Keratinocyte (primary cell): Measurements from ENCODE around the gene SMIM45.

ENCODE experiments used
- DNase-seq: peaks from one replicate; pipeline ENCODE4 v3.0.0-alpha.2; 2011; ENCODE audit warnings: low read depth, missing footprints, low spot score
- FAIRE-seq: peaks from 2 replicates; lab custom pipeline; 2011; peaks lifted over from hg19 to GRCh38; lab: Jason Lieb, UNC
- H2AFZ ChIP-seq: 2 replicates; pipeline ENCODE4 v1.6.0; 2012; ENCODE audit warnings: low read length, control low read depth, inconsistent platforms; ENCODE audit not compliant: control insufficient read depth
- H3K27ac ChIP-seq: 2 replicates; pipeline ENCODE4 v1.5.1; 2011; ENCODE audit warnings: low read length; ENCODE audit not compliant: control insufficient read depth, insufficient read depth
- H3K27me3 ChIP-seq: 3 replicates; pipeline ENCODE4 v1.6.0; 2011; ENCODE audit warnings: low read length; ENCODE audit not compliant: control insufficient read depth, insufficient read depth; ENCODE audit errors: extremely low read depth
- H3K36me3 ChIP-seq, 2 experiments: 2 replicates in 1 of 2; 3 replicates in 1 of 2; pipeline ENCODE4 v1.5.1; 2011; ENCODE audit warnings: low read length in 2 of 2, mild to moderate bottlenecking in 1 of 2; ENCODE audit not compliant: control insufficient read depth in 2 of 2, insufficient read depth in 2 of 2; ENCODE audit errors: extremely low read depth in 1 of 2
- H3K4me1 ChIP-seq: 3 replicates; pipeline ENCODE4 v1.5.1; 2011; ENCODE audit warnings: low read length; ENCODE audit not compliant: control insufficient read depth, insufficient read depth; ENCODE audit errors: extremely low read depth
- H3K4me2 ChIP-seq: 3 replicates; pipeline ENCODE4 v1.6.0; 2011; ENCODE audit warnings: low read depth, low read length; ENCODE audit not compliant: control insufficient read depth, insufficient read depth; ENCODE audit errors: extremely low read depth
- H3K4me3 ChIP-seq, 3 experiments: fragments of 200-600 bp in 1 of 3; sonication (generic) in 1 of 3; 2 replicates in 2 of 3; 3 replicates in 1 of 3; pipeline ENCODE4 v1.5.1; 2011 to 2016; ENCODE audit warnings: low read length in 3 of 3, mild to moderate bottlenecking in 3 of 3, control low read depth in 2 of 3, inconsistent platforms in 1 of 3, low read depth in 1 of 3, mixed read lengths in 1 of 3, mixed run types in 1 of 3, moderate library complexity in 1 of 3; ENCODE audit not compliant: control insufficient read depth in 2 of 3, insufficient read depth in 2 of 3; ENCODE audit errors: extremely low read depth in 1 of 3
- H3K79me2 ChIP-seq: 2 replicates; pipeline ENCODE4 v1.6.0; 2012; ENCODE audit warnings: low read length; ENCODE audit not compliant: control insufficient read depth, insufficient read depth
- H3K9ac ChIP-seq: 3 replicates; pipeline ENCODE4 v1.6.0; 2011; ENCODE audit warnings: low read length; ENCODE audit not compliant: control insufficient read depth, insufficient read depth; ENCODE audit errors: extremely low read depth
- H3K9me1 ChIP-seq: 3 replicates; pipeline ENCODE4 v1.6.0; 2011; ENCODE audit warnings: low read length; ENCODE audit not compliant: control insufficient read depth, insufficient read depth; ENCODE audit errors: extremely low read depth
- H3K9me3 ChIP-seq: 2 replicates; pipeline ENCODE4 v1.5.1; 2012; ENCODE audit warnings: low read depth, low read length; ENCODE audit not compliant: control insufficient read depth
- H4K20me1 ChIP-seq: 3 replicates; pipeline ENCODE4 v1.6.0; 2011; ENCODE audit warnings: low read length; ENCODE audit not compliant: control insufficient read depth, insufficient read depth; ENCODE audit errors: extremely low read depth
- CTCF ChIP-seq, 3 experiments: IDR thresholded peaks in 1 of 3; conservative IDR thresholded peaks in 1 of 3; optimal IDR thresholded peaks in 1 of 3; 2 replicates in 2 of 3; 3 replicates in 1 of 3; pipeline versions ENCODE3 to v1.5.1; 2011; ENCODE audit warnings: low read length in 3 of 3, mild to moderate bottlenecking in 3 of 3, moderate library complexity in 2 of 3, control low read depth in 1 of 3, inconsistent platforms in 1 of 3; ENCODE audit not compliant: insufficient read depth in 2 of 3; ENCODE audit errors: extremely low read depth in 1 of 3
- EZH2 ChIP-seq: IDR thresholded peaks from one replicate; pipeline ENCODE4 v1.6.1; 2012; ENCODE audit warnings: inconsistent platforms, mild to moderate bottlenecking, low read length, moderate library complexity
- dilution Hi-C: fragments of 300-500 bp; cut with MboI; formaldehyde crosslinking; loops from one replicate; pipeline ENCODE4 v1.7.0; 2020; ENCODE audit warnings: low sequenced_read_pairs; ENCODE audit not compliant: extremely low pct_ligation_motif_present

SMIM45 gene

DNA sequence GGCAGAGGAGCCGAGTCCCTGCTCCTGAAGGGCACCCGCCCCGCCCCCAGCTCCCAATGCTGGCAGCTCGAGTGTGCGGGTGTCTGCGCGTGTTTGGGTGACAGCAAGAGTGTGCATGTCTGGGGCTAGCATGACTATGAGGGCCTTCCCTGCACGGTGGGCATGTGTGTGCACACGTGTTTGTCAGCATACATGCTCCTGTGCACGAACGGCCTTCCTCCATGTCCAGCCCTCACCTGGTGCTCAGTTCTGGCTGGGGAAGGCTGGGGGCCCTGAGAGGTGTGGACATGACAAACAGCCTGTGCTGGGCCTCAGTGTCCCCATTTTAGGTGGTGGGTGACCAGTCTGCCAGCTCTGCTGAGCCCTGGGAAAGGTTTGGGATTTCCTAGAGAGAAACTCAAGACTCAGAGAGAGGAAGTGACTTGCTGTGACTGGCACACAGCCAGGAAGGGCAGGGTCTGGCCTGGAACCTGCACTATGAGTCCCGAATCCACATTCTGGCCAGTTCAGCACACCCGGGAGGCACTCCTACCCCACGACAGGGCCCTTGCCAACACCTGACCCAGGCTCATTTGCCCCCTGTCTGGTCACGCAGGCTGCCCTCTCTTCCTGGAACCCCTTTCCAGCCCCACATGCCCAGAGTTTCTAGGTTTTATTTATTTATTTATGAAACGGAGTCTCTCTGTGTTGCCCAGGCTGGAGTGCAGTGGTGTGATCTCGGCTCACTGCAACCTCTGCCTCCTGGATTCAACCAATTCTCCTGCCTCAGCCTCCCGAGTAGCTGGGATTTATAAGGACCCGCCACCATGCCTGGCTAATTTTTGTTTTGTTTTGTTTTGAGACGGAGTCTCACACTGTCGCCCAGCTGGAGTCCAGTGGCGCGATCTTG lies 33.8 kb upstream of the SMIM45 start:
- peaks cover 51% of the 10 kb centered on the region for H3K27me3 ChIP-seq
- FAIRE-seq: peak; percentile 57
- TF ChIP-seq EZH2 (no peak), CTCF (optimal IDR thresholded peaks at IDR 0.05 in 1 of 3, IDR thresholded peaks at IDR 0.05 in 1 of 3, conservative IDR thresholded peaks at IDR 0.05 in 1 of 3; ENCODE audit: extremely low read depth in 1 of 3, insufficient read depth in 2 of 3, low read length in 3 of 3) (no peak)
- dilution Hi-C loops: no loop called here
- no peaks in the 10 kb centered on the region for H3K79me2 ChIP-seq
- no peak overlapping the region for H2AFZ ChIP-seq
- peaks cover 5% of the 10 kb centered on the region for H4K20me1 ChIP-seq
- H3K4me3 ChIP-seq: no peak overlapping the region
- H3K4me1 ChIP-seq: peaks cover 15% of the 10 kb centered on the region
- DNase-seq: no peak
- no peaks in the 10 kb centered on the region for H3K9me1 ChIP-seq
- peak overlapping the region; percentile 18 for H3K9ac ChIP-seq
- no peaks in the 10 kb centered on the region for H3K9me3 ChIP-seq
- no peaks in the 10 kb centered on the region for H3K36me3 ChIP-seq
- H3K27ac ChIP-seq: no peak overlapping the region
- H3K4me2 ChIP-seq: peak overlapping the region; percentile 35

DNA sequence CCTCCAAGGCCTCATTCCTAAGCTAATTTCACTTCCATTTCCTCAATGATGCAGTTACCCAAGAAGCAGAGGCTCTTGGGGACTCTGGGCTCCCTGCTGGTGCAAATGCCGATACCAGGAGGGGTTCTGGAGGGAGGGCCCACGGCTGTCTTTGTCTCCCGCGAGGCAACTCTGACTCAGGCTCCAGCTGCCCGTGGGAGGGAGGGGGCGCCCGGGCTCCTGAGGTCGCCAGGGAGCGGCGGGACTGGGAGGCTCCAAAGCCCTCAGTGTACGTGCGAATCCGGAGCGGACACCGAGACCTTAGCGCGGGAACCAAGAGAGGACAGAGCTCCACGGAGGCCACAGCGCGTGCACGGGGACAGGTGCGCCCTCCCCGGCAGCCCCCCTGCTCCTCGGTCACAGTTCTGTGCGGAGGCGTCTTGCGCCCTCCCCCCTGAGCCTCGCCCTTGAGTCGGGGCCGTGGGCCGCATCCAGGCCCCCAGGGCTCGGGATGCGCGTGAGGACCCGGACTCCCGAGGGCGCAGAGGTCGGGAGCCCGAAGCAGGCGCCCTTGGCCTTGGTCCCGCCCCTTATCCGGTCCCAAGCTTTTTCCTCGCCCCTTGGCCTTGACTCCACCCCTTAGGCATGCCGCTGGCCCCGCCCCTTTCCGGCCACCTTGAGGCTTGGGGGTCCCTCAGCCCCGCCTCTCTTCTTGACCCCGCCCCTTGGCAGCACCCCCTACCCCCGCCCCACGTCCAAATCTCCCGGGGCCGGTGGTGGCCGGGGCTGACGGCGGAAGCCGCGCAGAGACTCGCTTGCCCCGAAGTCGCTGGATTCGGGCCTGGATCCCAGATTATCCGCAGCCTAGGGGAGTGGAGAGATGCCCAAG lies 32.4 kb upstream of the SMIM45 start:
- H3K79me2 ChIP-seq: no peaks in the 10 kb centered on the region
- H3K4me2 ChIP-seq: peak overlapping the region; percentile 78
- peak overlapping the region; percentile 71 for H2AFZ ChIP-seq

More for the DNA sequence above, 32.4 kb upstream of the SMIM45 start:
- no peaks in the 10 kb centered on the region for H3K9me3 ChIP-seq
- H3K9me1 ChIP-seq: no peaks in the 10 kb centered on the region
- FAIRE-seq: no peak
- dilution Hi-C loops: no loop called here
- DNase-seq: no peak
- H3K4me3 ChIP-seq: peak overlapping the region; percentile 33 to 54 (median 51)
- H3K9ac ChIP-seq: peak overlapping the region; percentile 54
- H4K20me1 ChIP-seq: peaks cover 2% of the 10 kb centered on the region
- no peak overlapping the region for H3K27ac ChIP-seq
- H3K4me1 ChIP-seq: peaks cover 15% of the 10 kb centered on the region
- H3K36me3 ChIP-seq: no peaks in the 10 kb centered on the region
- H3K27me3 ChIP-seq: peaks cover 40% of the 10 kb centered on the region
- no peak for TF ChIP-seq EZH2
- TF ChIP-seq CTCF (optimal IDR thresholded peaks at IDR 0.05 in 1 of 3, IDR thresholded peaks at IDR 0.05 in 1 of 3, conservative IDR thresholded peaks at IDR 0.05 in 1 of 3; ENCODE audit: extremely low read depth in 1 of 3, insufficient read depth in 2 of 3, low read length in 3 of 3): no peak
